K562 (cell line): ENCODE results near the gene DGCR2. TPM values are rescaled to one million over a fixed set of nuclear protein-coding genes. Genes with fewer than 3 reads are reported as not detected.

ENCODE experiments used
- ESRRA ChIP-seq: fragments of 450-650 bp; IDR thresholded peaks from 2 replicates; pipeline ENCODE4 v1.6.1; 2014; ENCODE audit warnings: low read depth, mild to moderate bottlenecking, moderate library complexity, borderline replicate concordance
- GABPB1 ChIP-seq: sonication (generic); formaldehyde crosslinking; IDR thresholded peaks from 2 replicates; pipeline ENCODE4 v1.8.0; 2022; ENCODE audit warnings: mild to moderate bottlenecking, missing genetic modification reagents
- HEY1 ChIP-seq: fragments of 250-450 bp; sonication (Bioruptor Pico); IDR thresholded peaks from 2 replicates; pipeline ENCODE4 v1.5.0; 2020; ENCODE audit warnings: mild to moderate bottlenecking, moderate library complexity, borderline replicate concordance
- KDM2B ChIP-seq: fragments of 250-450 bp; sonication (Bioruptor Pico); IDR thresholded peaks from 2 replicates; pipeline ENCODE4 v1.8.0; 2021; ENCODE audit warnings: mild to moderate bottlenecking, moderate library complexity
- MAFK ChIP-seq: IDR thresholded peaks from 2 replicates; pipeline ENCODE4 v1.6.1; 2011; ENCODE audit warnings: low read length, improper control_type of control experiment
- MED1 ChIP-seq: sonication (generic); formaldehyde crosslinking; IDR thresholded peaks from 2 replicates; pipeline ENCODE4 v1.8.1; 2023; ENCODE audit warnings: missing genetic modification reagents, borderline replicate concordance
- NELFE ChIP-seq: IDR thresholded peaks from 2 replicates; pipeline ENCODE4 v1.6.1; 2011; ENCODE audit warnings: mild to moderate bottlenecking; ENCODE audit not compliant: insufficient read depth, insufficient read length
- NR1H2 ChIP-seq: sonication (generic); formaldehyde crosslinking; IDR thresholded peaks from 2 replicates; pipeline ENCODE4 v1.4.0; 2020; ENCODE audit warnings: mild to moderate bottlenecking, missing genetic modification reagents
- NR2C1 ChIP-seq, 2 experiments: fragments of 450-650 bp; IDR thresholded peaks; 2 replicates each; pipeline ENCODE4 v1.6.1; 2017; ENCODE audit warnings: mild to moderate bottlenecking in 2 of 2, antibody characterized with exemption in 1 of 2, inconsistent platforms in 1 of 2, missing compliant biosample characterization in 1 of 2, missing genetic modification characterization in 1 of 2
- PHF8 ChIP-seq: fragments of 200-600 bp; sonication (generic); IDR thresholded peaks from 2 replicates; pipeline ENCODE4 v1.6.1; 2012; ENCODE audit warnings: mixed run types, mild to moderate bottlenecking, inconsistent platforms, low read length, moderate library complexity, borderline replicate concordance
- SMARCA4 ChIP-seq: fragments of 450-650 bp; IDR thresholded peaks from 2 replicates; pipeline ENCODE4 v1.6.1; 2016
- TGIF2 ChIP-seq: sonication (generic); formaldehyde crosslinking; IDR thresholded peaks from 2 replicates; pipeline ENCODE4 v1.8.1; 2022; ENCODE audit warnings: mild to moderate bottlenecking, missing genetic modification reagents, moderate library complexity
- TRIM24 ChIP-seq, 2 experiments: fragments of 450-650 bp; IDR thresholded peaks; 2 replicates each; pipeline ENCODE4 v1.6.1; 2016
- ZBTB1 ChIP-seq: sonication (generic); formaldehyde crosslinking; IDR thresholded peaks from 2 replicates; pipeline ENCODE4 v1.8.1; 2023; ENCODE audit warnings: missing genetic modification reagents, low read depth, mild to moderate bottlenecking, borderline replicate concordance
- ZFP30 ChIP-seq: fragments of 250-450 bp; sonication (Bioruptor Pico); IDR thresholded peaks from 2 replicates; pipeline ENCODE4 v1.8.0; 2022; ENCODE audit warnings: moderate library complexity, mild to moderate bottlenecking, inconsistent platforms, borderline replicate concordance
- ZKSCAN1 ChIP-seq: fragments of 150-350 bp; IDR thresholded peaks from 2 replicates; pipeline ENCODE4 v1.6.1; 2016; ENCODE audit warnings: low read depth, low read length
- ZNF282 ChIP-seq: sonication (generic); formaldehyde crosslinking; IDR thresholded peaks from 2 replicates; pipeline ENCODE4 v1.8.1; 2023; ENCODE audit warnings: missing genetic modification reagents
- ZNF3 ChIP-seq: fragments of 250-450 bp; sonication (Bioruptor Pico); IDR thresholded peaks from 2 replicates; pipeline ENCODE4 v1.5.0; 2021; ENCODE audit warnings: mild to moderate bottlenecking, moderate library complexity
- ZNF764 ChIP-seq: fragments of 250-450 bp; sonication (Bioruptor Pico); IDR thresholded peaks from 2 replicates; pipeline ENCODE4 v1.4.0; 2020; ENCODE audit warnings: low read depth, mild to moderate bottlenecking, moderate library complexity
- ZNF780A ChIP-seq: fragments of 250-450 bp; sonication (Bioruptor Pico); IDR thresholded peaks from 2 replicates; pipeline ENCODE4 v1.5.0; 2021; ENCODE audit warnings: mild to moderate bottlenecking
- polyA plus RNA-seq, 8 experiments: library from polyadenylated mRNA; depleted of rRNA in 4 of 8; stranded (reverse) in 5 of 8; unstranded in 3 of 8; fragments of >200 nt; fragmentation: Nextera tagmentation in 2 of 8; fragmentation: Illumina TruSeq in 1 of 8; extraction: Ambion mirVana in 2 of 8; extraction: Trizol in 1 of 8; gene quantifications; 2 replicates each; pipeline versions ENCODE4 v1.2.1 to v1.2.3, GENCODE V29; 2011 to 2014; ENCODE audit warnings: inconsistent platforms in 1 of 8, missing spikeins in 1 of 8
- total RNA-seq, 7 experiments: library from RNA; depleted of rRNA in 6 of 7; stranded (reverse); fragments of >200 nt in 6 of 7; fragmentation: Illumina TruSeq in 2 of 7; extraction: Trizol in 2 of 7; gene quantifications; 2 replicates each; pipeline versions ENCODE4 v1.2.1 to v1.2.3, GENCODE V29; 2011 to 2021; ENCODE audit warnings: low replicate concordance in 1 of 7
- TF ChIP-seq, protein P1 (sequence below): IDR thresholded peaks from 2 replicates; pipeline ENCODE4 v1.6.1; 2014; ENCODE audit warnings: antibody characterized with exemption
- TF ChIP-seq, protein P2 (sequence below): fragments of 250-450 bp; sonication (Bioruptor Pico); IDR thresholded peaks from 2 replicates; pipeline ENCODE4 v1.9.0; 2021; ENCODE audit warnings: mild to moderate bottlenecking, inconsistent platforms
- TF ChIP-seq, protein P3 (sequence below): fragments of 250-450 bp; sonication (Bioruptor Pico); IDR thresholded peaks from 2 replicates; pipeline ENCODE4 v1.8.0; 2021; ENCODE audit warnings: mild to moderate bottlenecking, moderate library complexity
- TF ChIP-seq, protein P4 (sequence below): sonication (generic); formaldehyde crosslinking; IDR thresholded peaks from 2 replicates; pipeline ENCODE4 v1.8.0; 2022; ENCODE audit warnings: mild to moderate bottlenecking, missing genetic modification reagents

The DGCR2 gene
- total and polyA plus RNA-seq, 9 of the 15 experiments (the other 6 are each of a cell fraction or from before 2014, with no cell fraction given): 0.69 to 101 (median 56.4) TPM

DNA sequence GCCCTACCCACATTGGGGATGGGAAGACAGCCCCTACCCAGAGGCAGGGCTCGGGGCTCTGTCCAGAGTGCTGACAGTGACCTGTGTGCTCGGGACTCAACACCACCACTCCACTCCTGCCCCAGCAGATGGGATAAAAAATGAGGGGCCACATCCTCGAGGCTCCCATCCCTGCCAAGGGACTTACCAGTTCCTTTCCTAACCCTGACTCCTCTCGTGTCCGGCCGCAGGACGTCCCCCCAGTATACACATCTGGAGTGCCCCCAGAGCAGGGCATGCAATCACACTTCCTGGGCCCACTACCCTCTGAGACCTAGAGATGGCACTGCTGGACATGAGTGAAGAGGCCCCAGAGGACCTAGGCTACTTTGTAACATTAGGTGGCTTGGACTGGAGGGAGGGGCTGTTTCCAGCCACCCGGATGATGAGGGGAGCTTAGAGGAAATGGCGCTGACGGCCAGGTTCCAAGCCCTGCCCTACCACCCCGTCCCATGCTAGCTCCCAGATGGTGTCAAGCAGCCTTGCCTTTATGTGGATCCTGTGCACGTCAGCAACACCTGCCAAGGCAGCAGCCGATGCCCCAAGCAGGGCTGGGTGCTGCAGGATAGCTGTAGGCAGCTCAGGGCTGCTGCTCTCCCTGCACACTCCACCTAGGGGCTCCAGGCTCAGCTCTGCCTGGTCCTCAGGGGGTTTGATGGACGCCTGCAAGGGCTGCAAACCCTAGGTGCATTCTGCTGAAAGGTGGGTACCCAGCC, 86.6 kb downstream of the DGCR2 start (continued):
- TF ChIP-seq, protein P1, sequence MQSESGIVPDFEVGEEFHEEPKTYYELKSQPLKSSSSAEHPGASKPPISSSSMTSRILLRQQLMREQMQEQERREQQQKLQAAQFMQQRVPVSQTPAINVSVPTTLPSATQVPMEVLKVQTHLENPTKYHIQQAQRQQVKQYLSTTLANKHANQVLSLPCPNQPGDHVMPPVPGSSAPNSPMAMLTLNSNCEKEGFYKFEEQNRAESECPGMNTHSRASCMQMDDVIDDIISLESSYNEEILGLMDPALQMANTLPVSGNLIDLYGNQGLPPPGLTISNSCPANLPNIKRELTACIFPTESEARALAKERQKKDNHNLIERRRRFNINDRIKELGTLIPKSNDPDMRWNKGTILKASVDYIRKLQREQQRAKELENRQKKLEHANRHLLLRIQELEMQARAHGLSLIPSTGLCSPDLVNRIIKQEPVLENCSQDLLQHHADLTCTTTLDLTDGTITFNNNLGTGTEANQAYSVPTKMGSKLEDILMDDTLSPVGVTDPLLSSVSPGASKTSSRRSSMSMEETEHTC: no peak
- no peak for TF ChIP-seq NR2C1 (IDR thresholded peaks at IDR 0.05)
- TF ChIP-seq NR2C1 (tag; IDR thresholded peaks at IDR 0.05): no peak
- TF ChIP-seq ZNF764 (CRISPR knock-in tag): no peak; the same call in 1 of the 2 replicates
- TF ChIP-seq ZNF3 (CRISPR knock-in tag): no peak
- no peak for TF ChIP-seq NELFE
- TF ChIP-seq NR1H2 (CRISPR knock-in tag): no peak
- no peak for TF ChIP-seq ZKSCAN1
- TF ChIP-seq, protein P2, sequence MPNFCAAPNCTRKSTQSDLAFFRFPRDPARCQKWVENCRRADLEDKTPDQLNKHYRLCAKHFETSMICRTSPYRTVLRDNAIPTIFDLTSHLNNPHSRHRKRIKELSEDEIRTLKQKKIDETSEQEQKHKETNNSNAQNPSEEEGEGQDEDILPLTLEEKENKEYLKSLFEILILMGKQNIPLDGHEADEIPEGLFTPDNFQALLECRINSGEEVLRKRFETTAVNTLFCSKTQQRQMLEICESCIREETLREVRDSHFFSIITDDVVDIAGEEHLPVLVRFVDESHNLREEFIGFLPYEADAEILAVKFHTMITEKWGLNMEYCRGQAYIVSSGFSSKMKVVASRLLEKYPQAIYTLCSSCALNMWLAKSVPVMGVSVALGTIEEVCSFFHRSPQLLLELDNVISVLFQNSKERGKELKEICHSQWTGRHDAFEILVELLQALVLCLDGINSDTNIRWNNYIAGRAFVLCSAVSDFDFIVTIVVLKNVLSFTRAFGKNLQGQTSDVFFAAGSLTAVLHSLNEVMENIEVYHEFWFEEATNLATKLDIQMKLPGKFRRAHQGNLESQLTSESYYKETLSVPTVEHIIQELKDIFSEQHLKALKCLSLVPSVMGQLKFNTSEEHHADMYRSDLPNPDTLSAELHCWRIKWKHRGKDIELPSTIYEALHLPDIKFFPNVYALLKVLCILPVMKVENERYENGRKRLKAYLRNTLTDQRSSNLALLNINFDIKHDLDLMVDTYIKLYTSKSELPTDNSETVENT (CRISPR knock-in tag): peak; percentile 52; the same call in 1 of the 2 replicates
- 0 out of 2 replicates have a peak, but pooled peaks have one; percentile 67 for TF ChIP-seq ZNF780A
- TF ChIP-seq TGIF2 (CRISPR knock-in tag): no peak
- TF ChIP-seq SMARCA4: no peak
- TF ChIP-seq ZNF282 (CRISPR knock-in tag): 0 out of 2 replicates have a peak, but pooled peaks have one; percentile 65
- TF ChIP-seq, protein P3, sequence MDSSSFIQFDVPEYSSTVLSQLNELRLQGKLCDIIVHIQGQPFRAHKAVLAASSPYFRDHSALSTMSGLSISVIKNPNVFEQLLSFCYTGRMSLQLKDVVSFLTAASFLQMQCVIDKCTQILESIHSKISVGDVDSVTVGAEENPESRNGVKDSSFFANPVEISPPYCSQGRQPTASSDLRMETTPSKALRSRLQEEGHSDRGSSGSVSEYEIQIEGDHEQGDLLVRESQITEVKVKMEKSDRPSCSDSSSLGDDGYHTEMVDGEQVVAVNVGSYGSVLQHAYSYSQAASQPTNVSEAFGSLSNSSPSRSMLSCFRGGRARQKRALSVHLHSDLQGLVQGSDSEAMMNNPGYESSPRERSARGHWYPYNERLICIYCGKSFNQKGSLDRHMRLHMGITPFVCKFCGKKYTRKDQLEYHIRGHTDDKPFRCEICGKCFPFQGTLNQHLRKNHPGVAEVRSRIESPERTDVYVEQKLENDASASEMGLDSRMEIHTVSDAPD (CRISPR knock-in tag): no peak
- TF ChIP-seq HEY1 (CRISPR knock-in tag): no peak
- peak; percentile 66 for TF ChIP-seq ZBTB1 (CRISPR knock-in tag)
- no peak for TF ChIP-seq MED1 (CRISPR knock-in tag)
- TF ChIP-seq, protein P4, sequence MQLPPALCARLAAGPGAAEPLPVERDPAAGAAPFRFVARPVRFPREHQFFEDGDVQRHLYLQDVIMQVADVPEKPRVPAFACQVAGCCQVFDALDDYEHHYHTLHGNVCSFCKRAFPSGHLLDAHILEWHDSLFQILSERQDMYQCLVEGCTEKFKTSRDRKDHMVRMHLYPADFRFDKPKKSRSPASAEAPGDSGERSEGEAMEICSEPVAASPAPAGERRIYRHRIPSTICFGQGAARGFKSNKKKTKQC (CRISPR knock-in tag): peak; percentile 89
- TF ChIP-seq TRIM24 (IDR thresholded peaks at IDR 0.05): no peak
- no peak for TF ChIP-seq ESRRA
- TF ChIP-seq GABPB1: peak; percentile 57; the same call in 1 of the 2 replicates
- no peak for TF ChIP-seq KDM2B
- no peak for TF ChIP-seq ZFP30 (CRISPR knock-in tag)
- TF ChIP-seq MAFK: no peak
- no peak for TF ChIP-seq PHF8
